GM20431 (cell line): ENCODE measurements around the gene CASK.
"Not testable (repeated sequence)": the region's sequence is repeated elsewhere in the genome, so short reads cannot be mapped to it uniquely, and the experiment has no call there.

ENCODE experiments used
- in situ Hi-C: fragments of 300-500 bp; cut with MseI, MboI; formaldehyde crosslinking; loops from one replicate; pipeline ENCODE4 v1.15.0; 2020; ENCODE audit warnings: low sequenced_read_pairs; ENCODE audit not compliant: unreplicated experiment

The CASK gene

DNA sequence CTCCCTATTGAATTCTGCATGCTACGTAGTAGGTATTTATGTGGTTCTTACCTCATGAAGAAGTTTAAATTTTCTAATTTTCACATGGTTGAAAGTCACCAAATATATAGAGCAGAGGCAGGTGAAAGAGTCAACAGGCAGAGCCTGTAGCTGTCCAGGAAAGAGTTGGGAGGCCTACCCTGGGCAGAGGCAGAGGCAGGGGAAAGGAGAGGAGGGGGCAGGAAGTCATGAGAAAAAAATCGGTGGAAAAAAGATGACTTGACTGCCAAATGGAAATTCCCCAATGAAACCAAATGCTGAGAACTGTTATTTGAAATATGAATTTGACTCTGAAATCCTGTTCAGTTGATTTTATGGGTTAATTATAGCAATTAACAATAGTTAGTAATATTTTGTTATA is 257.7 kb downstream of the CASK start:
- in situ Hi-C loops, result no loop called here

DNA sequence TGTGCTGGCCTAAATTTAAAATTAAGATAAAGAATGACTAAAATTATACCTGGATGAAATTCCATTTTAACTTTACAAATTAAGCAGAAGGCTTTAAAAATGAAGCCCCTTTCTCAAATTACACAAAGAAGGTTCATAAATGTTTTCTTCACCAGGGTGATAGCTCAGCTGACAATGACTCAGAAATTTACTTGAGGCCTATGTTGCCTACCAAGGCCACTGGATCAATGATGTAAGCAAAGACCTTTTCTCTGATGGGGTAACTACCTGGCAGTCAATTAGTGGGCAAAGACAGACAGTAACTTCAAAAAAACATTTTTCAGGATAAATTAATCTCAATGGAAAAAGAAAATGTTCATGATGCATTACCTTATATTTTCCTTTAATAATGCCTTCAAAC is 258.4 kb downstream of the CASK start:
- in situ Hi-C loops, result no loop called here

DNA sequence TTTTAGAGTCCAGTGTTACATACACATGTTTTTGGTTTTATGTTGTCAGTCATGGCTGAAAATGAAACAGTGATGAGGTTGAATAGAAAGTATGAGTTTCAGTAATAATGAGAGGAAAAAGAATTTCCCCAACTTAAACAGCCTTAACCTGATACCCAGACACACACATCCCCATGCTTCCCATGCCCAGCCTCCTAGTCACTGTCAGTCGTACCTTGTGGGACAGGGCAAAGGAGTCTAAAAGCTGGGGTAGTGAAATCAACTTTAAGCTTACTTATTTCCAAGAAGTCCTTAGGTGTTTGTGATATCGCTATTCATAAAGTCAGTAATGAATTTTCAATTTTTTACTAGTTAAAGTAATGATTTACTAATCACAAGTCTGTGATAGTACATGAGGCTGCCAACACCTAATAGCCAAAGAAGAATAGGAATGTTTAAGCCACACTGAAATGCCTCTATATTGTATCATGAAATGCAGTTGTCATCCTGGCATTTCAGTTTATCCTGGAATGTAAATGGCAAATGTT is 258.9 kb downstream of the CASK start:
- in situ Hi-C loops, result no loop called here

DNA sequence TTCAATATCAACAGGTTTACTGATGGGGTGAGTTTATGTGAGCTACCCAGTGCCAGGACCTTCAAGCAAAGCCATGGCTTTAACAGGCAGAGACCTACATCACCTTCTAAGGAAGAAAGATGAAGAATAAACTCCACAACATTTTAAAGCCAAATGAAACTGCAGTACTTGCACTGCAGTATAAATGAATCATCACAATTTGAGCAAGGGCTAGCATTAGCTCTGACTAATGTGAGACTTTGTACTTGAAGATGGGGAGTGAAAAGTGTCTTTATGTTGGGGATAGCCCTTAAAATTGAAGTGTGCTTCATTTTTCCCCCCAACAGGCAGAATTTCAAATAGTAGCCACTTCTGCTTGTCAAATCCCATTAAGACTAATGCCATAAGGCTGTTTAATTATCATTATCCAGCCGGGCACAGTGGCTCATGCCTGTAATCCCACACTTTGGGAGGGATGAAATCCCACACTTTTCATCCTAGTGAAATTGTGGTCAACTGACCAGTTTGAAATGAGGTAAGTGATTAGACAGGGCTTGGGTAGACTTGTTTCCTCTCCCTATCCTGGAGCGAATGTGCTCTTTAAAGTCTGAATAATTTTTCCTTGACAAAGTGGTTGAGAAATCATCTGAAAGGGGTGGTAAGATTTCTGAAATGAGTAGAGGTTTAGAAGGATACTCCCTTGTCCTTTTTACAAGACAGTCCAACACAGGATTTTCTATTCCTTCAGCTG is 261.8 kb downstream of the CASK start:
- in situ Hi-C loops, result no loop called here

DNA sequence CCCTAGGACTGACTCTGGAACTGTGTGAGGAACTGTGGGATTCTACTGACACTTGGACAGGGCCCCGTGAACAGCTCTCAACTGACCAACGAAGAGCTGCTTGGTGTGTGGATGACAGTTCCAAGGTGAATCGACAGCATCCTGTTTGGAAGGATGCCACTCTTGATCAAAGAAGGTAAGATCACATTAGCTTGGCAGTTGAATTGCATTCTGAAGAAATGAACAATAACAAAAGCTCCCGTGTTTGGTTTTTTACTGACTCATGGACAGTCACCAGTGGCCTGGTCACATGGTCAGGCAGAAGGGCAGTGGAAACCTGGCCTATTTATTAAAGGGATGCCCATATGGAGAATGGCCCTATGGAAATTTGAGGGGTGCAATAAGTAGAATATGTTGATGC is 267.7 kb downstream of the CASK start:
- in situ Hi-C loops, result no loop called here

DNA sequence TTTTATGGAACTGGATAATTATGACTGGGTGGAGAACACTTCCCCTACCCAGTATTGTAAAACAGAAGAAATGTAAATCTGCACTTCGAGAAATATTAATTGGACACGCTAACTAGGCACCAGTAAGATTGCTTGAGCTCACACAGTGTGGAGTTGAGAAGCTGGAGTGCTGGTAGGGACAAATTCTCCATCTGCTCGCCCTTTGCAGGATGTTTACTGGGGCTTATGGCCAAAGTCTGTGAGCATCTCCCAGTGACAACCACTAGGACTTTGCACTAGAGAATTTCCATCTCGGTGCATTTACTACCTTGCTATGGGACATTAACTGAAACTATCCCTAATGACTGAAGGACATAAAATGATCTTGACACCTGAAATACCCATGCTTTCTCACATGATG is 268.3 kb downstream of the CASK start:
- in situ Hi-C loops, result no loop called here

DNA sequence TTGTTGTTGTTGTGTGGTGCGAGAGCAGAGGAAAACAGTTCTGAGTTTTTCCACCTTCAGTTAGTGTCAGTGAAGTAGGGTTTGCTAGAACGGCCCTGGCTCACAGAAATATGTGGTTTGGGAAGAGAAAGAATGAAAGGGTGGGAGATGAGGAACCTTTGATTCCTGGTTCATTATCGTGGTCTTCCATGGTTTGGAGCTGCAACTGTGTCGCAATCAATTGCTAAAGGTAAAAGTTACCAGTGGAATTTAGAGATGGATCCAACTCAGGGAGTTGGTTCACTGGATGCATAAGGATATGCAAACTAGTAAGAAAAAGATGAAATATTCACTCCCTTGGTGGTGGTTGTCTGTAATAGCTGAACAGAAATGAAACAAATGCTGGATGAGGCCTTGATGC is 270.2 kb downstream of the CASK start:
- in situ Hi-C loops, result no loop called here

DNA sequence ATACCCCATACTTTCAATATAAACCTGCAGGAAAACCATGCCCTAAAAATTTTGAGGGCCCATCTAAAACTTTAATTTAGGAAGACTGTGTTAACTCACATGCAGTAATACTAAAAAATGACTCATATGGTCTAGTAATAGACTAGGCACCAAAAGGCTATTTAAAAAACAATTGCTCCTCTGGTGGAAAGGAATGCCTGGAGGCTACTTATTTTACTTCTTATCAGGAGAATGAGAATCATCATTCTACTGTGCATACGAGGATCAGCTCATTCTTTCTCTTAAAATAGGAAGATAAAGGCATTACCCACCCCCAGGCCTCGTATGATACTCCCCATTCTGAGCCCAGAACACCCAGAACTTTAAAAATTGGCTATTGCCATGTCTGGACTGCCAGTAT is 277.2 kb downstream of the CASK start:
- in situ Hi-C loops, result not testable (repeated sequence)

DNA sequence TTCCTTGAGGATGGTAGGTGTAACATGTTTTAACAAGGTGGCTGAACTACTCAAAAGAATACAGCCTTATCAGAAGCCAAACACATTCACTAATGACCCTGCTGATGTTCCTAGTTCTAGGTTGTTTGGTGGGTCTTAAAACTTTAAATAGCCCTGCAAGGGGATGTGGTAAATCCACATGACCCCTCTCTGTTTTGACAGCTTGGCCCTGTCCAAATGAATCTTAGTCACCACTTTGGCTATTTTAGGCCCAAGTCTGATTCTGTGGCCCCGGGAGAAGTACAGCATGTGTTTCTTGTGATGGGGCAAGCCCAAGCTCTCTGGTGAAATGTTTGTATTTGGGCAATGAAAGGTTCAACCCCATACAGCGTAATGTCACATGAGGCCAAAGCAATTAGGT is 289.1 kb downstream of the CASK start:
- in situ Hi-C loops, result no loop called here

DNA sequence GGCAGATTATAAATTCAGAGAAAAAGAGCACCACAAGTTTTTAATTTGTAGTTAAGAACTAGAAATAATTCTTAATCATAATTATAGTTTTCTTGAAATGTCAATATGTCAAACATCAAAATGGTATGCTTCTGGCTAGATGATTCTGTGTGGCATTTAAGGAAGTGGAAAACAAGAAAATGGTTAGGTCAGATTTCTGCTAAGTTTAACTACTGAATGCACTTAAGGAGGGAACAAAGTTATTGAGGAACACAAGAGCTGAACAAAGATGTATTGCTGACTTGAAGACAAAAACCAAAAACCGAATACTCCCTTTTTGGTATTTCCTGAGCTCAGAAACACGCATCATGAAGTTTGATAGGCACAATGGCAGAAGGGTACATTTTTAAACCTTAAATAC is 293.3 kb downstream of the CASK start:
- in situ Hi-C loops, result no loop called here

DNA sequence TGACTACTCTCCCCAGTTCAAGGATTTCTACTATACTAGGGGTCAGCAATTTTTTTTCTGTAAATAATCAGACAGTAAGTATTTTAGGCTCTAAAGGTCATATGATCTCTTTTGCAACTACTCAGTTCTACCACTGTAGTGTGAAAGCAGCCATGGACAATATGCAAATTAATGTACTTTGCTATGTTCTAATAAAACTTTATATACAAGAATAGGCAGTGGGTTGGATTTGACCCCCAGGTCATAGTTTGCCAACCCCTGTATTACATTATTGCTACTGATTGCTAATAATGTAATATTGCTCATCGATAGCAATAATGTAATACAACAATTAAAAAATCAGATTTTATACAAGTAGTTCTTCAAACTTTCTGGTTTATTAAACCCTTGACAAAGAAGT is 293.8 kb downstream of the CASK start:
- in situ Hi-C loops, result no loop called here

DNA sequence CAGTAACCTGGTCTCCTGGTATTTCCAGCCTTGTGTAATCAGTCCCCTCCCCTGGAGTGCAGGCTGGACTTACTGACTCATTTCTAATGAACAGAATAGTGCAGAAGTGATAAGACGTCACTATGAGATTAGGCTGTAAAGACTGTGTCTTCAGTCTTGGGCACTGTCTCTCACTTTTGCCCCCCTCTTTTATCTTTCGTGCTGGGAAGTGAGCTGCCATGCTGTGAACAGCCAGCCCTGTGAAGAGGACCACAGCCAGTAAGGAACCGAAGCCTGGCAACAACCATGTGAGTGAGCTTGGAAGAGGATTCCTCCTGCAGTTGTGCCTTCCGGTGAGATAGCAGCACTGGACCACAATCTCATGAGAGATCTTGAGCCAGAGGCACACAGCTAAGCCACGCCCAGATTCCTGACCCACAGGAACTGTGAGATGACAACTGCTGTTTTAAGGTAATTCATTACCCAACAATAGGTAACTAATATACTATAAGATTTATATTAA is 302.1 kb downstream of the CASK start:
- in situ Hi-C loops, result no loop called here

DNA sequence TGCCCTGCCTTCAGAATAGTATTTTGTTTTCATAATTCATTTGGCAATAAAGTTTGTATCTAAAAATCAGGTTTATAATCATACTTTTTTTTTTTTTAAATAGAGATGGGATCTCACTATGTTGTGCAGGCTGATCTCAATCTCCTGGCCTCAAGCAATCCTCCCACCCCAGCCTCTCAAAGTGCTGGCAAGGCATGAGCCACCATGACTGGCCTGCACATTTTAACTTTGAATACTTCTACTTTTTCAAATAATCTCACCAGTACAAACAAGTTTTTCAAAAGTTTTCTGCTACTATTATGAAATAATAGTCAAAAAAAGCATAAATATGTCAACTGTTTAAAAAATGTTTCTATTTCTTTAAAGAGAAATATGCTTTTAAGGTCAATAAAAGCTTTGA is 304.1 kb downstream of the CASK start:
- in situ Hi-C loops, result no loop called here

DNA sequence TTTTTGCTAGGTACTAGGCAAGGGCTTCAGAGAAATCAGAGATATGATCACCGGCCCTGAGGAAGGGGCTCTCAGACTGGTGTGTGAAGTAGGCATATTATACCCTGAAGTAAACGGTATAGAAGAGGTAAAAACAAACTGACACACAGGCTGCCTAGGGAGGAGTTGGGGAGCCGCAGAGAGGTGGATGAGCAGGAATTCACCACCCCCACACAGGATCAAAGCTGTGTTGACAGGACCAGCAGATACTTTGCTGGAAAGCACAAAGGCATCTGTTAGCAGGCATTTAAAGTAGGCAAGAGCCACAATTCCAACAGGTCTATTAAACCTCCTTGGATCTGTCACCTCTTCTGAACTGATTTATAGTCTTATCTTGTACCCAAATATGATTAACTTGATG is 306.4 kb downstream of the CASK start:
- in situ Hi-C loops, result no loop called here

DNA sequence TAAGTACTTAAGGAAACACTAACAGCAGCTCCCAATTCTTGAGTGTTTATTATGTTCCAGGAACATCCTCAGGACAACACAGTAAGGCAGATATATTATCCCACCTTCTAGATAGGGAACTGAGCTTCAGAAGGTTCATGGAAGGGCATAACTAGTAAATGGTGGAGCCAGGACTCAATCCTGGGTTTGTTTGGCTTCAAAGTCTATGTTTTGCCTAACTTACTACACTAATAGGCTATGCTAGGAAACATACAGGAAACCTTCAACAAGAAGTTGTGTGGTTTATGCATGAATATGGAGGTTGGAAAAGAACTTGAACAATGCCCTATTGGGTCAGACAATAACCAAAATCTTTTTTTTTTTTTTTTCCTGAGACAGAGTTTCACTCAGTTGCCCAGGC is 307.1 kb downstream of the CASK start:
- in situ Hi-C loops, result no loop called here

DNA sequence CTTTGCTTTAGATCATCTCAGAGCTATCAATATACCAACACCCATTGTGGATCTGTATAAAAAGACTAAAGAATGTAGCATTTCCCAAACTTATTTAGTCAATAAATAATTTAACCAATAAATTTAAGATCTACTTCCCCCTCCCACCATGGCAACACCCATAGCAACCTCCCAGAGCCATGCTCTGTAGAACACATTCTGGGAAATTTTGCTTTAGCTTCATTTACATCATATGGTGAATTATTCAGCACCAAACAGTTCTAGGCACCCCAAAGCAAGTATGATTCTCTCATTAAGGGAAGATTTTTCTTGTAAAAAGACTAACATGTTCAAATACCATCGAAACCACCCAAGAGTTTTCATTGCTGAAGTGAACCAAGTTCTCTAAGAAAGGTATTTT is 315.1 kb downstream of the CASK start:
- in situ Hi-C loops, result no loop called here

DNA sequence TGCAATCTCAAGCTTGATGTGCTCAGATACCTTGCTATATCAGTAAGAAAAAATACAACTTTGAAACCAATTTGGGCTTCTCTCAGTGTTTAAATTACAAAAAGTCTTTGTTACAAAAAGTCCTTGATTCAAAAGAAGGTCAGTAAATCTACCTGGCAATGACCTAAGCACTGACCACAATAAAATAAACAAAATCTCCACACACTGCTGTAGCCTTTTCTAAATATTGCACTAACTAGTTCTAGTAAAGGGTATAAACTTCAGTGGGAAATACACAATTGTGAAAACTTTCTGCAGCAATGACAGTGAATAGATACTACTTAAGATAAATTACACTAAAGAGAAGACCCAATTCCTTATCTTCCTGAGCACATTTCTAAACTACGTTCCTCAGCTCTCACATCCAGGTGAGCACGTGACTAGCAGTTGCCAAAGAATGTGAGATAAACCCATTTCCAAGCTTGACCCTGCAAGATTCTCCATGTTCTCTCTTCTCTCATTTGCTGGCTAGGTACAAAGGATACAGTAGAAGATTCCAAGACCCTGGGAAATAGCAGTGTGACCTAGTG is 316.0 kb downstream of the CASK start:
- in situ Hi-C loops, result no loop called here

DNA sequence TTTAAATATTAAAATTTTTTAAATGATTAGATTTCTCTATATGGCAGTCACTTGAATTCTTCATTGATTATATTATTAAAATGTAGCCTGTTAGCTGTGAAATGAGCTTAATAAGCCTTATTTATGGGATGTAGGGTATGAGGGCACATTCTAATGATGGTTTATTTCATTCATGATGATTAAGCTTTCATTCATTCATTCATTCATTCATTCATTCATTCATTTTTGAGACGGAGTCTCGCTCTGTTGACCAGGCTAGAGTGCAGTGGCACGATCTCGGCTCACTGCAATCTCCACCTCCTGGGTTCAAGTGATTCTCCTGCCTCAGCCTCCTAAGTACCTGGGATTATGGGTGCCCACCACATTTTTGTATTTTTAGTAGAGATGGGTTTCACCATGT is 317.3 kb downstream of the CASK start:
- in situ Hi-C loops, result not testable (repeated sequence)

DNA sequence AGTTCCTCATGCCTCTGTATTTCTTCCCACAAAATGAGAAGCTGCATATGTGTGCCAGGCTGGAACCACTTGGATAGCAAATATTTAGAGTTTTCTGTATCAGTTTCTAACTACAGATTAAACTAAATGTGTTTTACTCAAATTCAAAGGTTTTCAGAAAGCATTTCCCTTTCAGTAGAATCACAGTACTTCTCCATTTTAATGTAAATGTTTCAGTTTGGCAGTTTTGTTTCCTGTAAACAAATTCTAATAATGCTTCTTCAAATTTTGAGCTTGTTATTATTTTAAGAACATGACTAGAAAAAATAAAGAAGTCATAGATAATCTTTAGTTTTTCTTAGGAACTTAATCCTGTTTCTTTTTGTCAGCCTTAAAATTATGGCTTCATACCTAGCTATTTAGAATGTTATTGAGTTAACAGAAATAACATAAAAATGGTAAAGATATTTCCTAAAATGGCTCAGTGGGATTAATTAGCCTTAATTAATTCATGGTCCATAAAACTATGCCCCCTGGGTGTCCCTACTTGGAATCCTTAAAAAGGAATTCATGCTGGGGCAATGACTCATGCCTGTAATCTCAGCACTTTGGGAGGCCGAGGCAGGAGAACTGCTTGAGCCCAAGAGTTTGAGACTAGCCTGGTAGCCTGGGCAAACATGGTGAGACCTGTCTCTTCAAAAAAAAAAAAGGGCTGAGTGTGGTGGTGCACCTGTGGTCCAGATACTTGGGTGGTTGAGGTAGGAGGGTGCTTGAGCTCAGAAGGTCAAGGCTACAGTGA is 318.4 kb downstream of the CASK start:
- in situ Hi-C loops, result no loop called here

DNA sequence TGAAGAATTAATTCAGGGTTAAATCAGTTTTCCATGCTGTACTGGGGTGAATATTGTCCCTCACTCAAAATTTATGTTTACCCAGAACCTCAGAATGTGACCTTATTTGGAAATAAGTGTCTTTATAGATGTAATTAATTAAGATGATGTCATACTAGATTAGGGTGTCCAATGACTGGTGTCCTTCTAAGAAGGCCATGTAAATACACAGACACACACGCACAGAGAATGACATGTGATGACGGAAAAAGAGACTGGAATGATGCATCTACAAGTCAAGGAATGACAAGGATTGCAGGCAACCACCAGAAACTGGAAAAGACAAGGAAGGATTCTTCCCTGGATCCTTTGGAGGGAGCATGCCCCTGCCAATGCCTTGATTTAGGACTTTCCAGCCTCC is 319.2 kb downstream of the CASK start:
- in situ Hi-C loops, result no loop called here

DNA sequence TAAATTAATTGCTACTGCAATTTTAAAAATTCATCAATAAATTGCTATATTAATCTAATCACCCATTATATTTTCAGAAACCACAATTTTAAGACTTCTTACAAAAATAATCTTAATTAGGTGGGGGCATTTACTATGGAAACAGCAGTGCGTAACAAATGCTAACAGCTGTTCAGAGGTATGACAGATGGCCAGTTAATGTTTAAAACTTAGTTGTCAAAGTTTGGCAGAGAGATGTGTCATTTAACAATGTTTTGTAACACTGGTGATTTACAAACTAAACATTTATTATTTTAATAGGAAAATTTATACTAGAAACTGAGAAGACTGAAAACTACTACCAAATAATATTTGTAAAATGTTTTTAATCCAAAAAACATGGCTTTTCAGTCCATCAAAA is 319.8 kb downstream of the CASK start:
- in situ Hi-C loops, result no loop called here
